OCI-LY7 (cell line): ENCODE results near the gene COPS2.

ENCODE experiments used
- EZH2phosphoT487 ChIP-seq: fragments of 200-600 bp; sonication (generic); IDR thresholded peaks from 2 replicates; pipeline ENCODE4 v1.6.1; 2018; ENCODE audit warnings: low read depth, borderline replicate concordance, mild to moderate bottlenecking, mixed run types, antibody characterized with exemption, low read length, moderate library complexity, mixed read lengths
- TF ChIP-seq, protein P1 (sequence below): fragments of 200-600 bp; sonication (generic); conservative IDR thresholded peaks from 2 replicates; pipeline ENCODE4 v1.5.1; 2014; ENCODE audit warnings: mild to moderate bottlenecking, antibody characterized with exemption, low read length, moderate library complexity, mixed read lengths

DNA sequence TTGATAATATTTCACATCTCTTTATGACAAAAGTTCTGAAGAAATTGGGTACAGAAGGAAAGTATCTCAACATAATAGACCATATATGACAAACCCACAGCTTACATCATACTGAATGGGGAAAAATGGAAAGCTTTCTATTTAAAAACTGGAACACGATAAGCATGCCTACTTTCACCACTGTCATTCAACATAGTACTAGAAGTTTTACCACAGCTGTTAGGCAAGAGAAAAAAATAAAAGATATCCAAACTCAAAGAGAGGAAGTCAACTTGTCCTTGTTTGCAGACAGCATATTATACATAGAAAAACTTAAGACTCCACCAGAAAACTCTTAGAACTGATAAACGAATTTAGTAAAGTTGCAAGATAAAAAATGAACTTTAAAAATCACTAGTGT, 40.3 kb downstream of the COPS2 start:
- TF ChIP-seq, protein P1, sequence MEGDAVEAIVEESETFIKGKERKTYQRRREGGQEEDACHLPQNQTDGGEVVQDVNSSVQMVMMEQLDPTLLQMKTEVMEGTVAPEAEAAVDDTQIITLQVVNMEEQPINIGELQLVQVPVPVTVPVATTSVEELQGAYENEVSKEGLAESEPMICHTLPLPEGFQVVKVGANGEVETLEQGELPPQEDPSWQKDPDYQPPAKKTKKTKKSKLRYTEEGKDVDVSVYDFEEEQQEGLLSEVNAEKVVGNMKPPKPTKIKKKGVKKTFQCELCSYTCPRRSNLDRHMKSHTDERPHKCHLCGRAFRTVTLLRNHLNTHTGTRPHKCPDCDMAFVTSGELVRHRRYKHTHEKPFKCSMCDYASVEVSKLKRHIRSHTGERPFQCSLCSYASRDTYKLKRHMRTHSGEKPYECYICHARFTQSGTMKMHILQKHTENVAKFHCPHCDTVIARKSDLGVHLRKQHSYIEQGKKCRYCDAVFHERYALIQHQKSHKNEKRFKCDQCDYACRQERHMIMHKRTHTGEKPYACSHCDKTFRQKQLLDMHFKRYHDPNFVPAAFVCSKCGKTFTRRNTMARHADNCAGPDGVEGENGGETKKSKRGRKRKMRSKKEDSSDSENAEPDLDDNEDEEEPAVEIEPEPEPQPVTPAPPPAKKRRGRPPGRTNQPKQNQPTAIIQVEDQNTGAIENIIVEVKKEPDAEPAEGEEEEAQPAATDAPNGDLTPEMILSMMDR, result no peak
- TF ChIP-seq EZH2phosphoT487, result no peak
